Right lung (tissue), 10 donors: ENCODE measurements around the gene LONP2. TPM values are rescaled to one million over a fixed set of nuclear protein-coding genes. Genes with fewer than 3 reads are reported as not detected.

Experiments used
- DNase-seq, 2 donors: peaks; one replicate each; pipeline ENCODE4 v3.0.0-alpha.2; 2013
- long read RNA-seq, 8 donors: transcript quantifications; one replicate each; lab custom pipeline, GENCODE V29; 2026
- polyA plus RNA-seq, 5 donors: library from polyadenylated mRNA; unstranded; fragments of 120-200 nt; gene quantifications; one replicate each; pipeline versions ENCODE4 v1.2.1 to v1.2.3, GENCODE V29; 2013; ENCODE audit warnings: inconsistent platforms in 1 of 5, low replicate concordance in 1 of 5; ENCODE audit not compliant: insufficient read length in 5 of 5, insufficient read depth in 1 of 5

Gene LONP2
- polyA plus RNA-seq = 10 to 100 TPM; 59.4 to 85.0 (median 71.3) TPM
- long read RNA-seq, donor 1, full-length matches to known transcripts = 9 of 58 reads
- long read RNA-seq, donor 1, partial matches to known transcripts = 49 of 58 reads
- long read RNA-seq, donor 1, other reads (novel, unspliced or antisense) = 0 of 58 reads
- long read RNA-seq, donor 2, full-length matches to known transcripts = 10 of 10 reads
- long read RNA-seq, donor 2, partial matches to known transcripts = 0 of 10 reads
- long read RNA-seq, donor 2, other reads (novel, unspliced or antisense) = 0 of 10 reads
- long read RNA-seq, donor 3, full-length matches to known transcripts = 5 of 12 reads
- long read RNA-seq, donor 3, partial matches to known transcripts = 7 of 12 reads
- long read RNA-seq, donor 3, other reads (novel, unspliced or antisense) = 0 of 12 reads
- long read RNA-seq, donor 4, transcript LONP2-207 (2 exons, 2,286 nt) = major isoform, 5 of 44 reads
- long read RNA-seq, donor 4, partial matches to known transcripts = 6 of 44 reads
- long read RNA-seq, donor 4, other reads (novel, unspliced or antisense) = 32 of 44 reads
- long read RNA-seq, donor 5, full-length matches to known transcripts = 8 of 22 reads
- long read RNA-seq, donor 5, partial matches to known transcripts = 14 of 22 reads
- long read RNA-seq, donor 5, other reads (novel, unspliced or antisense) = 0 of 22 reads
- long read RNA-seq, donor 6, full-length matches to known transcripts = 11 of 55 reads
- long read RNA-seq, donor 6, partial matches to known transcripts = 44 of 55 reads
- long read RNA-seq, donor 6, other reads (novel, unspliced or antisense) = 0 of 55 reads
- long read RNA-seq, donor 7, full-length matches to known transcripts = 13 of 20 reads
- long read RNA-seq, donor 7, partial matches to known transcripts = 7 of 20 reads
- long read RNA-seq, donor 7, other reads (novel, unspliced or antisense) = 0 of 20 reads
- long read RNA-seq, donor 8, full-length matches to known transcripts = 5 of 15 reads
- long read RNA-seq, donor 8, partial matches to known transcripts = 10 of 15 reads
- long read RNA-seq, donor 8, other reads (novel, unspliced or antisense) = 0 of 15 reads

GRCh38 chr16:48244080-48244862, at the start of gene LONP2:
TSS of gene LONP2 (plus strand) at chr16:48244300. CDS start at chr16:48244389, 89 bp downstream.
- peak; percentile 86 to 87 for DNase-seq

DNA sequence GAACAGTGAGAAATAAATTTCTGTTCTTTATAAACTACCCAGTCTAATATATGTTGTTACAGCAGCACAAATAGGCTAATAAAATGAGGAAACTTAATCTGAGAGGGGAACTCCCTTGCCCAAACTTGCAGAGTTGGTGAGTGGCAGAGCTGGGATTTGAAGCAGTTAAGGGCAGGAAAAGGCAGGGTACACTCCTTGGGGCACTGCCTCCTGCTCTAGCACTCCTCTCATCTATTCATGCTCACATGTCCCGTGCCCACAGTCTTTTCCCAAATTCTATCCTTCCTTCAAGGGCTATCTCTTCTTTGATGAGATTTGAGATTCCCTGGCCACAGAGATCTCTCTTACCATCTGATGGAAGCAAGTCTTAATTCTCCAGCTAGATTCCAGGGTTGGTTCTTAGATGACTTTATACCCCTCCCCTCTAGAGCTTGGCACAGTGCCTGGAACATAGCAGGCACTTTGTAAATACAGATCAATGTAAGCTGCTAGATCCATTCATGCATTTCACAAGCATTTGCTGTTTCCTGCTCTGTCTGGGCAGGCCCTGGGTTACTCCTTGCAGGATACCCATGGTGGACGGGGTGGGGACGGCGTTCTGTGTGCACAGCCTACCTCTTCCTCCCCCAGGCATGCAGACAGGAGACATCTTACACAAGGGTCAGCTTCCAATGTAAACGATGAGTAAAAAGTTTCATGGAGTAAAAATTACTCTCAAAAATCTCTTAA, 49.1 kb upstream of the LONP2 start:
- peak; percentile 43 to 61 for DNase-seq

DNA sequence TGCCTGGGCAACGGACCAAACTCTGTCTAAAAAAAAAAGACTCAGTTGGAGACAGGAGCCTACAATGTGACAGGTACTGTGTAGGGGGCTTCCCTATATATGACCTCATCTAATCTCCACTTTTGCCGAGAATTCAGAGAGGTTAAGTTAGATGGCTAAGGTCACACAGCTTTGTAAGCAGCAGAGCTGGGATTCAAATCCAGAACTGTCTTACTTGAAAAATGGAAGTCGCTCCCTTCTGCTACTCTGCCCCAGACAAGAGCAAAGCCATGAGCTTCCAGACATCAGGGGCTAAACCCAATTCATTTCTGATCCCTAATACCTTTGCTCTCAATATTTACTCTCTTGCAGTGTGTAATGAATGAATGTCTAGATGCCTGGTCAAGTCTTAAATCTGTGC, 46.8 kb upstream of the LONP2 start:
- DNase-seq = no peak

DNA sequence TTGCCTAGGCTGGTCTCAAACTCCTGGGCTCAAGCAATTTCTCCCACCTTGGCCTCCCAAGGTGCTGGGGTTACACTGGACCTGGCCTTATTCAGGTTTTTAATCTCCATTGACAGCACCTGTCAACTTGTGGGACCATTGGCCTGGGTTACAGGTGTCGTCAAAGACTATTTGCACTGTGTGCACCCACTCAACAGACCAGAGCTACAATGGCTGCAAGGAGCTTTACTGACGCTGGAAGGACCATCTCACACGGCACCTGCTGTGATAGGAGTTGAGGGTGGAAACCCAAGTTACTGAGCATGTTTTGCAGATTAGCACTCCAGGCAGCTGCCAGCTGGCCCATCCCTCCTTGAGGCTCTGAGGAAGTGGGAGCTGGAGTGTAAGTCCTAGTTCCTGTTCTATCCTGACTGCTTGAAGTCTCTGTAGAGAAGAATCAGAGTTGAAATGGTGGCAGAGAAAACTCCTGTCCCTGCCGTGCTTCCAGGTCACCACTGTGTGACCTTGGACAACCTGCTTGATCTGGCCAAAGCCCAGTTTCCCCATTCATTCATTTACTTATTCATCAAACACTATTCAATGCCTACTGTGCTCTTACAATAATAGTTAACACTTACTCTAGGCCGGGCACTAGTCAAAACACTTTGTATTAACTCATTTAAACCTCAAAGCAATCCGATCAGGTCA, 42.4 kb upstream of the LONP2 start:
- no peak for DNase-seq

DNA sequence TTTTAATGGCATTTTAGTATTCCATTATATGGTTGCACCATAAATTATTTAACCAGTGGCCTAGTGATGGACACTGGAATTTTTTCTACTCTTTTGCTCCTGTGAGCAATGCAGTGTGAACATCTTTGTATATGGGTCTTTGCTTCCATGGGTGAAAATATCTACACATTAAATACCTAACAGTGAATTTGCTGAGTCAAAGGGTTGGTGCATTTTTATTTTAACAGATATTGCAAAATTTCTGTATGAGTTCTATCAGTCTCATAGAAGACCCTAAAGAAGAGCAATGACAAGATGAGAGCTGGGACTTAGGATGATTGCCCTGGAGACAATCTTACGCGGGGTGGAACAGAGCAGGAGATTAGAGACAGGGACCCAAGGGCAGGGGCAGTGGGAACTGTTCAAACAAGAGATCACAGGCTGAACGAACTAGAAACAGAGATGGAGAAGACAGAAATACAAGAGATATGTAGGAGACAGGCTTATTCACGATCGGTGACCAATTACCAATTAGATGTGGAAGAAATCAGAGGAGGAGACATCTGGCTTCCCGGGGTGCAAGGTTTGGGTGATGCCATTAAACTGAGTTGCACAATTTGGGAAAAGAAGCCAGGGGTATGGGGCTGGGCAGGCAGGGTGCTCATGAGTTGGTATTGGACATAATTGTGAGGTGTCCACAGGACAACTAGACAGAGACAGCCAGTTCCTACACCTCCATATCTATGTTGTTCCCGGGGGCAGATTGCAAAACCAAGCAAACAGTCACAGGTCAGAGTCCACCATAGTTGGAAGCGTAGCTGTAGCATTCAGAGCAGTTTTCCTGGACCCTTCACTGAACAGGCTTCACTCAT, 39.9 kb upstream of the LONP2 start:
- DNase-seq = no peak

GRCh38 chr16:48204825-48205151, 39.3 kb upstream of the LONP2 start:
- no peak for DNase-seq

- DNase-seq = no peak
These were observed 37.4 kb upstream of the LONP2 start for GRCh38 chr16:48206594-48207242.

- no peak for DNase-seq
These were observed 33.4 kb upstream of the LONP2 start for GRCh38 chr16:48210747-48211146.

- DNase-seq = no peak
These were observed 32.1 kb upstream of the LONP2 start for GRCh38 chr16:48212033-48212432.

- no peak for DNase-seq
These were observed 28.4 kb upstream of the LONP2 start for GRCh38 chr16:48215738-48216137.

- DNase-seq = no peak
These were observed 26.4 kb upstream of the LONP2 start for GRCh38 chr16:48217708-48218107.

- DNase-seq = no peak
These were observed 25.6 kb upstream of the LONP2 start for GRCh38 chr16:48218473-48218872.

GRCh38 chr16:48220891-48221290, 23.2 kb upstream of the LONP2 start:
- DNase-seq = no peak

DNA sequence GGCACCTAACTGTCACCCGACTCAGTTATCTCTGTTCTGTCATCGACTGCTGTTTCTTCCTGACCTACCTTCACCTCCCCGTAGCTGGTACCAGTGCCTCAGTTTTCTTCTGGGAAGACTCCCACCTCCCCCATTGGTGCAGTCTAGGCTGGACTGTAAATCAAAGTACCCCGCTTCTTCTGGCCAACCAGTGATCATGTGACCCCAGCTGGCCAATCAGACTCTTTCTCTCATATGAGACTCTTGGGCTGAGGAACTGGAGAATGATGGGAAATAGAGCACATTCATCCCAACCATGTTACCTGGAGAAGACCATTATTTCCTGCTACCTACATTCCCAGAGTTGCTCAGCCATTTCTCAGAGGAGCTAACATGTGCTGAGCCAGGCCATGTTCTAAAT, 20.6 kb upstream of the LONP2 start:
- DNase-seq = no peak

GRCh38 chr16:48225456-48225855, 18.6 kb upstream of the LONP2 start:
- DNase-seq = no peak

DNA sequence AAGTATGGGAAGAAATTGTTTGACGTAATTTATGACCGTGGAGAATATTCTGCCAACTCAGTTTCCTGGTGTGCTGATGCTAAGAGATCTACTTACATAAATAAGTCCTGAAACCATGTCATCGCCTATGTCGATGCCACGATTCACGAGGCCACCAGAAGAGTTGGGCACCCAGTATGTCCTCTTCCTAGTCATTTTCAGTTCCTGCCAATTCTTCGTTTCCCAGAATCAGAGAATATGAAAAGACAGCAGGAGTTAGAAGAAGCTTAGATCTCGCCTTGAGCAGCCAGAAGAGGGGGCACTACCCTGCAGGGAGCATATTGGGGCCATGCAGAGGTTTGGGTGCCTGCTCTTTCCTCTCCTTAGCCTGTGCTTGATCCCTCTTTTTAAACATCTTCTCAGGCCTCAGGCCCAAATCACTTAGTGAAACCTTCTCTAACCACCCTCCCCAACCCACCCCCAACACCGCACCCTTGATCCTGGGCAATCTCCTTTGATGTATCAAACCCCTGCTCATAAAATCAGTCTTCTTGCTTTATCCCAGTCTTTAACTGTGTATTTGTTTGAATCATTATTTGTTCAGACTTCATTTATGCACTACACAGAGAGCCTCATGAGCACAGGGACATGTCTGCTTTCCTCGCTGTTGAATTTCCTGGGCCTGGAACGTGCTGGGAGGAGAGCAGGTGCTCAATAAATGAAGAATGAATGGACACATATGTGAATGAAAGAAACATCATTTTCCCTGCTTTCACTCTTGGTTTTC, 12.2 kb upstream of the LONP2 start:
- no peak for DNase-seq

DNA sequence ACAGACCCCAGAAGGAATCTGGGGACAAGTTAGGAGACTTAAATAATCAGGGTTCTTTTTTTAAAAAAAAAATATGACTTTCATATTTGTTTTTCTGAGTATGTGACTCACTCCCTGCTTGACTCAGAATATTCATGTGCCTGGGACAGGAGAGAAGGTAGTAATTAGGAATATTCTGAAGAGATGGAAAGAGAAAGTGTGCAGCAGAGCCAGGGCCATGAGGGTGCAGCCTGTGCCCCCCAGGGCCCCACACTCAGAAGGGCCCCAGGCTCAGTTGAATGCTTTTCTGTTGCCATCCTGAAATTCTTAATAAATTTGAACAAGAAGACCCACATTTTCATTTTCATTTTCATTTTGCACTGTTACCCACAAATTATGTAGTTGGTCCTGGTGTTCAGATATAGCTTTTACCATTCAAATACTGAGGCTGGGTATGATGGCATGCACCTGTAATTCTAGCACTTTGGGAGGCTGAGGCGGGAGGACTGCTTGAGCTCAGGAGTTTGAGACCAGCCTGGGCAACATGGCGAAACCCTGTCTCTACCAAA, 11.5 kb upstream of the LONP2 start:
- no peak for DNase-seq

DNA sequence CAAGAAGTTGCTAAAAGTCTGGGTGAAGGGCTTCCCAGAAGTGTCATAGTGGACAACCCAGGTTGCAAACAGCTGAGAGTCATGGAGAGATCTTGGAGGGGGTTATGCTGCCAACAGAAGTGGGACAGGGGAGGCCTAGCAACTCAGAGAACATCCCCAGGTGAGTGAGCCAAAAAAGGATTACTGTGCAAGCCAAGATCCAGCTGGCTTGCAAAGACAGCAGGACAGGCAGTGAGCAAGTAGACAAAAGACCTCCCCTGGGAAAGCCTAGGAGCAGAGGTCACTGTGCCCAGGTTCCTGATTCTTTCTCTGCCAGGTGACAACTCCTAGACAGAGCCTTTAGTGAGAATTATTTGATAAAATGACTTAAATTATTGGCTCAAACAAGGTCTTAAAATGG, 9.5 kb upstream of the LONP2 start:
- DNase-seq = no peak
